ENCODE measurements around the gene KCNC3.

KCNC3 gene

GRCh38 chr19:50280074-50280473 lies 49.1 kb downstream of the KCNC3 start:
- Histone ChIP-seq H3K9me3 (ENCODE audit: control insufficient read depth in 5 of 5, low read length in 5 of 5) (no peaks in the 10 kb centered on the region), H3K27ac (ENCODE audit: low read depth, low read length) (no peak overlapping the region), H3K9ac (ENCODE audit: low read length in 5 of 5) (no peak overlapping the region), H3K27me3 (ENCODE audit: control insufficient read depth in 5 of 5, insufficient read depth in 4 of 5, low read length in 5 of 5) (no peaks in the 10 kb centered on the region), H3K4me3 (ENCODE audit: low read depth in 1 of 5, low read length in 5 of 5) (no peak overlapping the region), H3K4me1 (ENCODE audit: control insufficient read depth in 5 of 5, insufficient read depth in 5 of 5, low read length in 5 of 5) (no peaks in the 10 kb centered on the region), H3K36me3 (ENCODE audit: control insufficient read depth in 5 of 5, insufficient read depth in 5 of 5, low read length in 5 of 5) (peaks cover 5 to 46% (median 37%) of the 10 kb centered on the region in 5 donors)

- Histone ChIP-seq H3K9me3 (ENCODE audit: control insufficient read depth in 5 of 5, low read length in 5 of 5) (no peaks in the 10 kb centered on the region), H3K36me3 (ENCODE audit: control insufficient read depth in 5 of 5, insufficient read depth in 5 of 5, low read length in 5 of 5) (peaks cover 2 to 48% (median 37%) of the 10 kb centered on the region in 5 donors), H3K27me3 (ENCODE audit: control insufficient read depth in 5 of 5, insufficient read depth in 4 of 5, low read length in 5 of 5) (no peaks in the 10 kb centered on the region), H3K27ac (ENCODE audit: low read depth, low read length) (no peak overlapping the region), H3K4me1 (ENCODE audit: control insufficient read depth in 5 of 5, insufficient read depth in 5 of 5, low read length in 5 of 5) (no peaks in the 10 kb centered on the region), H3K9ac (ENCODE audit: low read length in 5 of 5) (no peak overlapping the region), H3K4me3 (ENCODE audit: low read depth in 1 of 5, low read length in 5 of 5) (no peak overlapping the region)
These were observed 51.1 kb downstream of the KCNC3 start for GRCh38 chr19:50277966-50278580.

- no peak overlapping the region for H3K27ac ChIP-seq (ENCODE audit: low read depth, low read length)
- no peaks in the 10 kb centered on the region for H3K9me3 ChIP-seq (ENCODE audit: control insufficient read depth in 5 of 5, low read length in 5 of 5)
- no peak overlapping the region for H3K9ac ChIP-seq (ENCODE audit: low read length in 5 of 5)
- H3K4me3 ChIP-seq (ENCODE audit: low read depth in 1 of 5, low read length in 5 of 5): no peak overlapping the region
- H3K36me3 ChIP-seq (ENCODE audit: control insufficient read depth in 5 of 5, insufficient read depth in 5 of 5, low read length in 5 of 5): peaks cover 0 to 49% (median 41%) of the 10 kb centered on the region in 5 donors
- no peaks in the 10 kb centered on the region for H3K27me3 ChIP-seq (ENCODE audit: control insufficient read depth in 5 of 5, insufficient read depth in 4 of 5, low read length in 5 of 5)
- no peaks in the 10 kb centered on the region for H3K4me1 ChIP-seq (ENCODE audit: control insufficient read depth in 5 of 5, insufficient read depth in 5 of 5, low read length in 5 of 5)
These were observed 52.7 kb downstream of the KCNC3 start for GRCh38 chr19:50276370-50277063.

- peaks cover 0 to 49% (median 40%) of the 10 kb centered on the region in 5 donors for H3K36me3 ChIP-seq (ENCODE audit: control insufficient read depth in 5 of 5, insufficient read depth in 5 of 5, low read length in 5 of 5)
- H3K4me3 ChIP-seq (ENCODE audit: low read depth in 1 of 5, low read length in 5 of 5): no peak overlapping the region
These were observed 53.4 kb downstream of the KCNC3 start for GRCh38 chr19:50275577-50276368.

GRCh38 chr19:50273821-50274220 lies 55.4 kb downstream of the KCNC3 start:
- no peak overlapping the region for H3K9ac ChIP-seq (ENCODE audit: low read length in 5 of 5)
- no peaks in the 10 kb centered on the region for H3K9me3 ChIP-seq (ENCODE audit: control insufficient read depth in 5 of 5, low read length in 5 of 5)
- H3K27me3 ChIP-seq (ENCODE audit: control insufficient read depth in 5 of 5, insufficient read depth in 4 of 5, low read length in 5 of 5): no peaks in the 10 kb centered on the region
- no peak overlapping the region for H3K27ac ChIP-seq (ENCODE audit: low read depth, low read length)
- H3K36me3 ChIP-seq (ENCODE audit: control insufficient read depth in 5 of 5, insufficient read depth in 5 of 5, low read length in 5 of 5): peaks cover 0 to 42% (median 27%) of the 10 kb centered on the region in 5 donors
- no peak overlapping the region for H3K4me3 ChIP-seq (ENCODE audit: low read depth in 1 of 5, low read length in 5 of 5)
- no peaks in the 10 kb centered on the region for H3K4me1 ChIP-seq (ENCODE audit: control insufficient read depth in 5 of 5, insufficient read depth in 5 of 5, low read length in 5 of 5)

More at GRCh38 chr19:50275577-50276368, 53.4 kb downstream of the KCNC3 start:
- Histone ChIP-seq H3K27ac (ENCODE audit: low read depth, low read length) (no peak overlapping the region), H3K9ac (ENCODE audit: low read length in 5 of 5) (no peak overlapping the region), H3K9me3 (ENCODE audit: control insufficient read depth in 5 of 5, low read length in 5 of 5) (no peaks in the 10 kb centered on the region), H3K27me3 (ENCODE audit: control insufficient read depth in 5 of 5, insufficient read depth in 4 of 5, low read length in 5 of 5) (no peaks in the 10 kb centered on the region), H3K4me1 (ENCODE audit: control insufficient read depth in 5 of 5, insufficient read depth in 5 of 5, low read length in 5 of 5) (no peaks in the 10 kb centered on the region)

- no peak overlapping the region for H3K27ac ChIP-seq (ENCODE audit: low read depth, low read length)
- no peak overlapping the region for H3K4me3 ChIP-seq (ENCODE audit: low read depth in 1 of 5, low read length in 5 of 5)
- H3K36me3 ChIP-seq (ENCODE audit: control insufficient read depth in 5 of 5, insufficient read depth in 5 of 5, low read length in 5 of 5): peaks cover 0 to 47% (median 27%) of the 10 kb centered on the region in 5 donors
- peaks cover 0 to 4% (median 0%) of the 10 kb centered on the region in 5 donors for H3K27me3 ChIP-seq (ENCODE audit: control insufficient read depth in 5 of 5, insufficient read depth in 4 of 5, low read length in 5 of 5)
- H3K4me1 ChIP-seq (ENCODE audit: control insufficient read depth in 5 of 5, insufficient read depth in 5 of 5, low read length in 5 of 5): no peaks in the 10 kb centered on the region
- H3K9ac ChIP-seq (ENCODE audit: low read length in 5 of 5): no peak overlapping the region
- H3K9me3 ChIP-seq (ENCODE audit: control insufficient read depth in 5 of 5, low read length in 5 of 5): peaks cover 0 to 3% (median 0%) of the 10 kb centered on the region in 5 donors
These were observed 56.8 kb downstream of the KCNC3 start for GRCh38 chr19:50272263-50272897.

GRCh38 chr19:50269653-50270052 lies 59.5 kb downstream of the KCNC3 start:
- Histone ChIP-seq H3K4me1 (ENCODE audit: control insufficient read depth in 5 of 5, insufficient read depth in 5 of 5, low read length in 5 of 5) (no peaks in the 10 kb centered on the region), H3K9ac (ENCODE audit: low read length in 5 of 5) (no peak overlapping the region), H3K9me3 (ENCODE audit: control insufficient read depth in 5 of 5, low read length in 5 of 5) (peaks cover 0 to 3% (median 0%) of the 10 kb centered on the region in 5 donors), H3K27ac (ENCODE audit: low read depth, low read length) (no peak overlapping the region), H3K4me3 (ENCODE audit: low read depth in 1 of 5, low read length in 5 of 5) (no peak overlapping the region), H3K36me3 (ENCODE audit: control insufficient read depth in 5 of 5, insufficient read depth in 5 of 5, low read length in 5 of 5) (peaks cover 0 to 33% (median 19%) of the 10 kb centered on the region in 5 donors), H3K27me3 (ENCODE audit: control insufficient read depth in 5 of 5, insufficient read depth in 4 of 5, low read length in 5 of 5) (peaks cover 0 to 4% (median 0%) of the 10 kb centered on the region in 5 donors)

- Histone ChIP-seq H3K4me3 (ENCODE audit: low read depth in 1 of 5, low read length in 5 of 5) (no peak overlapping the region), H3K9me3 (ENCODE audit: control insufficient read depth in 5 of 5, low read length in 5 of 5) (peaks cover 0 to 3% (median 0%) of the 10 kb centered on the region in 5 donors), H3K27me3 (ENCODE audit: control insufficient read depth in 5 of 5, insufficient read depth in 4 of 5, low read length in 5 of 5) (peaks cover 0 to 4% (median 0%) of the 10 kb centered on the region in 5 donors), H3K9ac (ENCODE audit: low read length in 5 of 5) (no peak overlapping the region), H3K36me3 (ENCODE audit: control insufficient read depth in 5 of 5, insufficient read depth in 5 of 5, low read length in 5 of 5) (peaks cover 0 to 34% (median 19%) of the 10 kb centered on the region in 5 donors), H3K27ac (ENCODE audit: low read depth, low read length) (no peak overlapping the region), H3K4me1 (ENCODE audit: control insufficient read depth in 5 of 5, insufficient read depth in 5 of 5, low read length in 5 of 5) (no peaks in the 10 kb centered on the region)
These were observed 60.7 kb downstream of the KCNC3 start for GRCh38 chr19:50268501-50268900.

- peaks cover 0 to 4% (median 0%) of the 10 kb centered on the region in 5 donors for H3K27me3 ChIP-seq (ENCODE audit: control insufficient read depth in 5 of 5, insufficient read depth in 4 of 5, low read length in 5 of 5)
- no peak overlapping the region for H3K4me3 ChIP-seq (ENCODE audit: low read depth in 1 of 5, low read length in 5 of 5)
- H3K9me3 ChIP-seq (ENCODE audit: control insufficient read depth in 5 of 5, low read length in 5 of 5): peaks cover 0 to 3% (median 0%) of the 10 kb centered on the region in 5 donors
- peaks cover 0 to 38% (median 19%) of the 10 kb centered on the region in 5 donors for H3K36me3 ChIP-seq (ENCODE audit: control insufficient read depth in 5 of 5, insufficient read depth in 5 of 5, low read length in 5 of 5)
- no peak overlapping the region for H3K9ac ChIP-seq (ENCODE audit: low read length in 5 of 5)
- no peaks in the 10 kb centered on the region for H3K4me1 ChIP-seq (ENCODE audit: control insufficient read depth in 5 of 5, insufficient read depth in 5 of 5, low read length in 5 of 5)
- no peak overlapping the region for H3K27ac ChIP-seq (ENCODE audit: low read depth, low read length)
These were observed 61.1 kb downstream of the KCNC3 start for GRCh38 chr19:50268041-50268440.
